Keratinocyte (primary cell): ENCODE results near the gene TAC3.

Source experiments
- CTCF ChIP-seq, 3 experiments: IDR thresholded peaks in 1 of 3; conservative IDR thresholded peaks in 1 of 3; optimal IDR thresholded peaks in 1 of 3; 2 replicates in 2 of 3; 3 replicates in 1 of 3; pipeline versions ENCODE3 to v1.5.1; 2011; ENCODE audit warnings: low read length in 3 of 3, mild to moderate bottlenecking in 3 of 3, moderate library complexity in 2 of 3, control low read depth in 1 of 3, inconsistent platforms in 1 of 3; ENCODE audit not compliant: insufficient read depth in 2 of 3; ENCODE audit errors: extremely low read depth in 1 of 3
- EZH2 ChIP-seq: IDR thresholded peaks from one replicate; pipeline ENCODE4 v1.6.1; 2012; ENCODE audit warnings: inconsistent platforms, mild to moderate bottlenecking, low read length, moderate library complexity

GRCh38 chr12:56980268-56980667 is 36.1 kb downstream of the TAC3 start:
- TF ChIP-seq CTCF (optimal IDR thresholded peaks at IDR 0.05 in 1 of 3, IDR thresholded peaks at IDR 0.05 in 1 of 3, conservative IDR thresholded peaks at IDR 0.05 in 1 of 3; ENCODE audit: extremely low read depth in 1 of 3, insufficient read depth in 2 of 3, low read length in 3 of 3) = no peak
- TF ChIP-seq EZH2 = no peak
